Measurements from ENCODE around the gene LARGE2. TPM values are rescaled to one million over a fixed set of nuclear protein-coding genes. Genes with fewer than 3 reads are reported as not detected.

LARGE2 gene
- total RNA-seq, 1 donor from 2014 or later = 0.36 TPM

GRCh38 chr11:45918962-45919675 is 3.3 kb upstream of the LARGE2 start:
- no peak for FAIRE-seq
- no peak overlapping the region for H3K27ac Mint-ChIP-seq (ENCODE audit: unreplicated experiment)
- H3K9me3 Mint-ChIP-seq (ENCODE audit: unreplicated experiment) = no peaks in the 10 kb centered on the region
- peaks cover 11% of the 10 kb centered on the region for H3K4me1 Mint-ChIP-seq (ENCODE audit: low read depth, unreplicated experiment)
- H3K36me3 Mint-ChIP-seq (ENCODE audit: low read depth, unreplicated experiment) = peaks cover 4% of the 10 kb centered on the region
- no peaks in the 10 kb centered on the region for H3K9me3 ChIP-seq (ENCODE audit: insufficient read depth, low read depth, low read length)
- peak overlapping the region; percentile 91 for H3K4me3 Mint-ChIP-seq (ENCODE audit: unreplicated experiment)
- H3K4me3 ChIP-seq (ENCODE audit: insufficient read depth, low read depth, low read length) = peak overlapping the region; percentile 93
- peak overlapping the region; percentile 98 for H3K4me2 ChIP-seq (ENCODE audit: low read length)
- peaks cover 26% of the 10 kb centered on the region for H3K27me3 ChIP-seq (ENCODE audit: insufficient read depth, low read length)
- H3K79me2 ChIP-seq (ENCODE audit: insufficient read depth, low read length) = peaks cover 24% of the 10 kb centered on the region
- H3K27ac ChIP-seq (ENCODE audit: low read depth, low read length) = no peak overlapping the region
- peaks cover 7% of the 10 kb centered on the region for H3K36me3 ChIP-seq (ENCODE audit: insufficient read depth, low read length)
- H3K9ac ChIP-seq (ENCODE audit: low read length) = peak overlapping the region; percentile 97
- peak overlapping the region; percentile 34 for H2AFZ ChIP-seq (ENCODE audit: low read depth, low read length)
- H3K4me1 ChIP-seq (ENCODE audit: insufficient read depth, low read length) = peaks cover 6% of the 10 kb centered on the region
- DNase-seq (ENCODE audit: low read depth) = no peak
- H3K27me3 Mint-ChIP-seq (ENCODE audit: low read depth, unreplicated experiment) = peaks cover 21% of the 10 kb centered on the region
- TF ChIP-seq CTCF (IDR thresholded peaks at IDR 0.05; ENCODE audit: insufficient read depth, low read depth, low read length) = no peak
- no peak for TF ChIP-seq EZH2 (IDR thresholded peaks at IDR 0.05; ENCODE audit: insufficient read depth, low read length)
- H4K20me1 ChIP-seq (ENCODE audit: insufficient read depth, low read length) = peaks cover 9% of the 10 kb centered on the region

GRCh38 chr11:45919806-45920530 is 2.5 kb upstream of the LARGE2 start:
- Histone ChIP-seq H3K4me1 (ENCODE audit: insufficient read depth, low read length) (peaks cover 6% of the 10 kb centered on the region), H3K79me2 (ENCODE audit: insufficient read depth, low read length) (peaks cover 24% of the 10 kb centered on the region), H3K27me3 (ENCODE audit: insufficient read depth, low read length) (peaks cover 30% of the 10 kb centered on the region), H3K27ac (ENCODE audit: low read depth, low read length) (no peak overlapping the region), H3K36me3 (ENCODE audit: insufficient read depth, low read length) (peaks cover 6% of the 10 kb centered on the region), H3K9me3 (ENCODE audit: insufficient read depth, low read depth, low read length) (no peaks in the 10 kb centered on the region), H3K9ac (ENCODE audit: low read length) (no peak overlapping the region), H4K20me1 (ENCODE audit: insufficient read depth, low read length) (peaks cover 9% of the 10 kb centered on the region), H3K4me2 (ENCODE audit: low read length) (no peak overlapping the region), H3K4me3 (ENCODE audit: insufficient read depth, low read depth, low read length) (no peak overlapping the region), H2AFZ (ENCODE audit: low read depth, low read length) (no peak overlapping the region)
- no peak overlapping the region for H3K27ac Mint-ChIP-seq (ENCODE audit: unreplicated experiment)
- FAIRE-seq = no peak
- H3K9me3 Mint-ChIP-seq (ENCODE audit: unreplicated experiment) = peaks cover 3% of the 10 kb centered on the region
- TF ChIP-seq CTCF (IDR thresholded peaks at IDR 0.05; ENCODE audit: insufficient read depth, low read depth, low read length) (no peak), EZH2 (IDR thresholded peaks at IDR 0.05; ENCODE audit: insufficient read depth, low read length) (no peak)
- H3K4me1 Mint-ChIP-seq (ENCODE audit: low read depth, unreplicated experiment) = peaks cover 11% of the 10 kb centered on the region
- peaks cover 29% of the 10 kb centered on the region for H3K27me3 Mint-ChIP-seq (ENCODE audit: low read depth, unreplicated experiment)
- H3K4me3 Mint-ChIP-seq (ENCODE audit: unreplicated experiment) = no peak overlapping the region
- H3K36me3 Mint-ChIP-seq (ENCODE audit: low read depth, unreplicated experiment) = peaks cover 2% of the 10 kb centered on the region
- DNase-seq (ENCODE audit: low read depth) = no peak

Measured in astrocyte (in vitro differentiated cells and primary cell).